H1 (cell line): ENCODE results near the gene RNASET2. TPM values are rescaled to one million over a fixed set of nuclear protein-coding genes. Genes with fewer than 3 reads are reported as not detected.

Experiments used
- ATF3 ChIP-seq: IDR thresholded peaks from 2 replicates; pipeline ENCODE4 v1.6.1; 2011; ENCODE audit warnings: low read depth, mild to moderate bottlenecking, low read length; ENCODE audit not compliant: insufficient read depth
- BACH1 ChIP-seq: IDR thresholded peaks from 2 replicates; pipeline ENCODE4 v1.6.1; 2012; ENCODE audit warnings: low read length, improper control_type of control experiment
- EGR1 ChIP-seq: IDR thresholded peaks from 2 replicates; pipeline ENCODE4 v1.6.1; 2011; ENCODE audit warnings: low read depth, low read length, borderline replicate concordance
- EZH2 ChIP-seq: fragments of 200-600 bp; sonication (generic); IDR thresholded peaks from 2 replicates; pipeline ENCODE4 v1.7.1; 2012; ENCODE audit warnings: low read depth, mild to moderate bottlenecking, moderate library complexity, low read length, inconsistent platforms; ENCODE audit not compliant: severe bottlenecking
- GABPA ChIP-seq: IDR thresholded peaks from 2 replicates; pipeline ENCODE4 v1.6.1; 2011; ENCODE audit warnings: mild to moderate bottlenecking, low read length, moderate library complexity, borderline replicate concordance; ENCODE audit not compliant: insufficient read depth
- GTF2F1 ChIP-seq: IDR thresholded peaks from 2 replicates; pipeline ENCODE4 v1.6.1; 2012; ENCODE audit warnings: low read depth, low read length, improper control_type of control experiment, borderline replicate concordance
- TEAD4 ChIP-seq: IDR thresholded peaks from 2 replicates; pipeline ENCODE4 v1.6.1; 2012; ENCODE audit warnings: low read depth, low read length, inconsistent platforms, mixed read lengths
- polyA plus RNA-seq, 7 experiments: library from polyadenylated mRNA; depleted of rRNA in 3 of 7; stranded (reverse) in 5 of 7; unstranded in 2 of 7; fragments of >200 nt in 5 of 7; fragments of 200-250 nt in 2 of 7; gene quantifications; 1 replicate in 5 of 7; 2 replicates in 1 of 7; 4 replicates in 1 of 7; pipeline versions ENCODE4 v1.2.1 to v1.2.3, GENCODE V29; 2011 to 2013; ENCODE audit warnings: missing spikeins in 2 of 7, mixed read lengths in 2 of 7
- total RNA-seq: library from RNA; stranded (reverse); fragmentation: NEBNext Ultra II Directional; extraction: Animal tissue kit (Norgen Biotek cat#: 25700); gene quantifications from 2 replicates; pipeline ENCODE4 v1.2.1, GENCODE V29; 2021

Gene RNASET2
- total and polyA plus RNA-seq, 2 of the 8 experiments (the other 6 are each of a cell fraction or from before 2014, with no cell fraction given): 15.7 to 22.9 TPM

- no peak for TF ChIP-seq GABPA
- no peak for TF ChIP-seq ATF3
- no peak for TF ChIP-seq GTF2F1
- TF ChIP-seq EGR1: no peak
- TF ChIP-seq BACH1: no peak
- no peak for TF ChIP-seq TEAD4
- no peak for TF ChIP-seq EZH2
Observed at GRCh38 chr6:166927240-166927934, 29.0 kb downstream of the RNASET2 start (continued).
